ENCODE data around the gene ILK. TPM values are rescaled to one million over a fixed set of nuclear protein-coding genes. Genes with fewer than 3 reads are reported as not detected.

The ILK gene
- total RNA-seq, 1 experiment from 2014 or later, result 73.5 TPM

GRCh38 chr11:6557063-6557462 lies 46.5 kb upstream of the ILK start:
- intact Hi-C loops (cut with micrococcal nuclease), result no loop called here
- H4K20me1 ChIP-seq (ENCODE audit: insufficient read depth), result no peaks in the 10 kb centered on the region
- BruUV-seq (replicated peaks), result no TSS peak

GRCh38 chr11:6557761-6558674 lies 45.6 kb upstream of the ILK start:
- ATAC-seq, result no peak
- ChIA-PET RAD21 (ENCODE audit: low non-redundant PET in 1 of 2, low total read pairs in 2 of 2, uncharacterized antibody in 2 of 2, unreplicated experiment in 2 of 2) (no interaction called here), CTCF (no interaction called here), POLR2A (no interaction called here)
- no peaks in the 10 kb centered on the region for H3K79me2 ChIP-seq (ENCODE audit: insufficient read depth, low read length)
- no peaks in the 10 kb centered on the region for H3K27me3 ChIP-seq (ENCODE audit: insufficient read depth, low read length)
- no peaks in the 10 kb centered on the region for H3K9me3 ChIP-seq (ENCODE audit: control insufficient read depth in 1 of 2, insufficient read depth in 1 of 2, low read depth in 1 of 2, low read length in 2 of 2)
- no peaks in the 10 kb centered on the region; a peak in 1 of 4 replicates for H3K36me3 ChIP-seq (ENCODE audit: control insufficient read depth in 1 of 2, insufficient read depth in 2 of 2, low read length in 2 of 2)
- H3K4me2 ChIP-seq (ENCODE audit: low read length), result no peak overlapping the region
- TF ChIP-seq CTCF (IDR thresholded peaks at IDR 0.05 in 2 of 3, conservative IDR thresholded peaks at IDR 0.05 in 1 of 3; ENCODE audit: borderline replicate concordance in 1 of 3, insufficient read depth in 1 of 3, low read depth in 2 of 3, low read length in 2 of 3) (no peak), YY1 (IDR thresholded peaks at IDR 0.05; ENCODE audit: extremely low read depth, insufficient replicate concordance, low read depth, low read length) (no peak), SIN3A (IDR thresholded peaks at IDR 0.05; ENCODE audit: low read depth) (no peak), CEBPB (IDR thresholded peaks at IDR 0.05; ENCODE audit: low read depth) (no peak)
- H3K9ac ChIP-seq (ENCODE audit: low read length), result no peak overlapping the region
- no peak for DNase-seq (ENCODE audit: low read depth, low spot score)
- intact Hi-C loops (cut with micrococcal nuclease), result no loop called here
- BruUV-seq (replicated peaks), result no TSS peak
- H3K27ac ChIP-seq (ENCODE audit: low read depth, low read length), result no peak overlapping the region
- H2AFZ ChIP-seq (ENCODE audit: low read depth, low read length, poor library complexity, severe bottlenecking), result no peak overlapping the region
- no peaks in the 10 kb centered on the region for H3K9me2 ChIP-seq (ENCODE audit: insufficient read depth)
- H3K4me3 ChIP-seq (replicated peaks in 1 of 2; ENCODE audit: low read depth in 1 of 2, low read length in 2 of 2), result no peak overlapping the region
- no peaks in the 10 kb centered on the region for H4K20me1 ChIP-seq (ENCODE audit: insufficient read depth)
- peaks cover 0 to 2% of the 10 kb centered on the region in 2 experiments; a peak in 1 of 4 replicates for H3K4me1 ChIP-seq (ENCODE audit: control insufficient read depth in 1 of 2, insufficient read depth in 2 of 2, low read length in 2 of 2)

More at GRCh38 chr11:6557063-6557462, 46.5 kb upstream of the ILK start:
- DNase-seq (ENCODE audit: low read depth, low spot score) (no peak), ATAC-seq (no peak)
- Histone ChIP-seq H3K79me2 (ENCODE audit: insufficient read depth, low read length) (no peaks in the 10 kb centered on the region), H3K9me3 (ENCODE audit: control insufficient read depth in 1 of 2, insufficient read depth in 1 of 2, low read depth in 1 of 2, low read length in 2 of 2) (no peaks in the 10 kb centered on the region), H2AFZ (ENCODE audit: low read depth, low read length, poor library complexity, severe bottlenecking) (no peak overlapping the region), H3K4me3 (replicated peaks in 1 of 2; ENCODE audit: low read depth in 1 of 2, low read length in 2 of 2) (no peak overlapping the region), H3K4me2 (ENCODE audit: low read length) (no peak overlapping the region), H3K27me3 (ENCODE audit: insufficient read depth, low read length) (no peaks in the 10 kb centered on the region), H3K4me1 (ENCODE audit: control insufficient read depth in 1 of 2, insufficient read depth in 2 of 2, low read length in 2 of 2) (no peaks in the 10 kb centered on the region), H3K9ac (ENCODE audit: low read length) (no peak overlapping the region), H3K27ac (ENCODE audit: low read depth, low read length) (no peak overlapping the region), H3K9me2 (ENCODE audit: insufficient read depth) (no peaks in the 10 kb centered on the region), H3K36me3 (ENCODE audit: control insufficient read depth in 1 of 2, insufficient read depth in 2 of 2, low read length in 2 of 2) (no peaks in the 10 kb centered on the region)
- TF ChIP-seq SP1 (IDR thresholded peaks at IDR 0.05; ENCODE audit: low read depth) (no peak), SRF (IDR thresholded peaks at IDR 0.05; ENCODE audit: low read depth) (no peak), EZH2phosphoT487 (IDR thresholded peaks at IDR 0.05; ENCODE audit: borderline replicate concordance) (no peak)
- ChIA-PET RAD21 (ENCODE audit: low non-redundant PET in 1 of 2, low total read pairs in 2 of 2, uncharacterized antibody in 2 of 2, unreplicated experiment in 2 of 2) (no interaction called here), POLR2A (no interaction called here), CTCF (no interaction called here)

Measured in HCT116 (cell line).